H9 (cell line): ENCODE data around the gene GPR146. TPM values are rescaled to one million over a fixed set of nuclear protein-coding genes. Genes with fewer than 3 reads are reported as not detected.

Source experiments
- DNase-seq: peaks from one replicate; pipeline ENCODE4 v3.0.0-alpha.2; 2017
- H2AFZ ChIP-seq: one replicate; pipeline ENCODE4 v1.6.1; 2013; ENCODE audit warnings: mild to moderate bottlenecking, low read length, control low read depth, moderate library complexity
- H2AK5ac ChIP-seq: 2 replicates; pipeline ENCODE4 v1.6.1; 2013; ENCODE audit warnings: low read length, control low read depth, mixed read lengths; ENCODE audit not compliant: insufficient read length
- H2BK120ac ChIP-seq: one replicate; pipeline ENCODE4 v1.6.1; 2013; ENCODE audit warnings: low read depth, mild to moderate bottlenecking, low read length, control low read depth, inconsistent platforms; ENCODE audit not compliant: poor library complexity, severe bottlenecking
- H2BK12ac ChIP-seq: 2 replicates; pipeline ENCODE4 v1.6.1; 2013; ENCODE audit warnings: low read length, control low read depth, mixed read lengths, low read depth; ENCODE audit not compliant: insufficient read length
- H2BK15ac ChIP-seq: 2 replicates; pipeline ENCODE4 v1.6.1; 2013; ENCODE audit warnings: low read depth, low read length, control low read depth
- H2BK20ac ChIP-seq: one replicate; pipeline ENCODE4 v1.6.1; 2013; ENCODE audit warnings: low read depth, mild to moderate bottlenecking, low read length, control low read depth, inconsistent platforms; ENCODE audit not compliant: poor library complexity, severe bottlenecking
- H2BK5ac ChIP-seq: 2 replicates; pipeline ENCODE4 v1.6.1; 2013; ENCODE audit warnings: low read length, control low read depth, mixed read lengths; ENCODE audit not compliant: insufficient read length
- H3K14ac ChIP-seq: 2 replicates; pipeline ENCODE4 v1.6.1; 2013; ENCODE audit warnings: low read length, control low read depth; ENCODE audit not compliant: insufficient read depth
- H3K18ac ChIP-seq: 2 replicates; pipeline ENCODE4 v1.6.1; 2013; ENCODE audit warnings: low read depth, mild to moderate bottlenecking, mixed read lengths, low read length, control low read depth; ENCODE audit not compliant: insufficient read length
- H3K23ac ChIP-seq: 2 replicates; pipeline ENCODE4 v1.6.1; 2013; ENCODE audit warnings: low read length, control low read depth, mixed read lengths, low read depth; ENCODE audit not compliant: insufficient read length
- H3K23me2 ChIP-seq: 2 replicates; pipeline ENCODE4 v1.6.1; 2013; ENCODE audit warnings: low read depth, mild to moderate bottlenecking, mixed read lengths, low read length, control low read depth; ENCODE audit not compliant: insufficient read length, poor library complexity, severe bottlenecking
- H3K27ac ChIP-seq: 2 replicates; pipeline ENCODE4 v1.5.1; 2013; ENCODE audit warnings: low read length, control low read depth, mixed read lengths, low read depth; ENCODE audit not compliant: insufficient read length
- H3K27me3 ChIP-seq: 2 replicates; pipeline ENCODE4 v1.6.1; 2013; ENCODE audit warnings: low read length, control low read depth, inconsistent platforms; ENCODE audit not compliant: insufficient read depth
- H3K4ac ChIP-seq: 2 replicates; pipeline ENCODE4 v1.6.1; 2013; ENCODE audit warnings: low read depth, mild to moderate bottlenecking, control low read depth, inconsistent platforms, low read length, moderate library complexity
- H3K4me1 ChIP-seq: 2 replicates; pipeline ENCODE4 v1.6.1; 2013; ENCODE audit warnings: low read length, control low read depth, inconsistent platforms; ENCODE audit not compliant: insufficient read depth
- H3K4me2 ChIP-seq: 2 replicates; pipeline ENCODE4 v1.6.1; 2013; ENCODE audit warnings: low read length, control low read depth, mixed read lengths; ENCODE audit not compliant: insufficient read length, insufficient read depth
- H3K56ac ChIP-seq: 2 replicates; pipeline ENCODE4 v1.6.1; 2013; ENCODE audit warnings: low read depth, mild to moderate bottlenecking, mixed read lengths, low read length, control low read depth; ENCODE audit not compliant: insufficient read length
- H3K79me1 ChIP-seq: 2 replicates; pipeline ENCODE4 v1.6.1; 2013; ENCODE audit warnings: low read depth, mild to moderate bottlenecking, moderate library complexity, low read length, control low read depth, inconsistent platforms; ENCODE audit not compliant: insufficient read depth, poor library complexity, severe bottlenecking
- H3K79me2 ChIP-seq: 2 replicates; pipeline ENCODE4 v1.6.1; 2013; ENCODE audit warnings: low read length, control low read depth, inconsistent platforms; ENCODE audit not compliant: insufficient read depth
- H3K9ac ChIP-seq: 2 replicates; pipeline ENCODE4 v1.6.1; 2013; ENCODE audit warnings: low read length, control low read depth, mixed read lengths; ENCODE audit not compliant: insufficient read length; ENCODE audit errors: extremely low read depth
- H3K9me3 ChIP-seq: one replicate; pipeline ENCODE4 v1.6.1; 2013; ENCODE audit warnings: low read depth, low read length, inconsistent platforms; ENCODE audit not compliant: control insufficient read depth
- H3T11ph ChIP-seq: one replicate; pipeline ENCODE4 v1.6.1; 2013; ENCODE audit warnings: mild to moderate bottlenecking, low read length, control low read depth, inconsistent platforms
- H4K20me1 ChIP-seq: one replicate; pipeline ENCODE4 v1.6.1; 2013; ENCODE audit not compliant: control insufficient read depth, insufficient read length, insufficient read depth
- H4K5ac ChIP-seq: 2 replicates; pipeline ENCODE4 v1.6.1; 2013; ENCODE audit warnings: low read depth, mild to moderate bottlenecking, mixed read lengths, low read length, control low read depth; ENCODE audit not compliant: insufficient read length
- H4K8ac ChIP-seq: replicated peaks from 2 replicates; pipeline ENCODE4 v1.6.1; 2013; ENCODE audit warnings: low read length, control low read depth, mixed read lengths, low read depth; ENCODE audit not compliant: insufficient read length
- H4K91ac ChIP-seq: 2 replicates; pipeline ENCODE4 v1.6.1; 2013; ENCODE audit warnings: low read depth, mild to moderate bottlenecking, moderate library complexity, mixed read lengths, low read length, control low read depth; ENCODE audit not compliant: insufficient read length
- H3K27ac Mint-ChIP-seq, 3 experiments: 2 replicates in 2 of 3; 3 replicates in 1 of 3; pipeline ENCODE4 v1.8.0; 2020 to 2021; ENCODE audit warnings: mixed read lengths in 3 of 3, mild to moderate bottlenecking in 1 of 3, moderate library complexity in 1 of 3
- H3K27me3 Mint-ChIP-seq: 2 replicates; pipeline ENCODE4 v1.8.0; 2021; ENCODE audit warnings: low read depth, mild to moderate bottlenecking, moderate library complexity, mixed read lengths
- H3K36me3 Mint-ChIP-seq, 3 experiments: 2 replicates in 2 of 3; 3 replicates in 1 of 3; pipeline ENCODE4 v1.8.0; 2020 to 2021; ENCODE audit warnings: low read depth in 3 of 3, mixed read lengths in 3 of 3; ENCODE audit not compliant: insufficient read depth in 1 of 3
- H3K4me1 Mint-ChIP-seq, 2 experiments: 2 replicates each; pipeline ENCODE4 v1.8.0; 2020; ENCODE audit warnings: mixed read lengths in 2 of 2
- H3K4me3 Mint-ChIP-seq, 2 experiments: 2 replicates in 1 of 2; 3 replicates in 1 of 2; pipeline ENCODE4 v1.8.0; 2020 to 2021; ENCODE audit warnings: mild to moderate bottlenecking in 2 of 2, mixed read lengths in 2 of 2, moderate library complexity in 1 of 2
- H3K9me3 Mint-ChIP-seq, 2 experiments: 2 replicates in 1 of 2; 3 replicates in 1 of 2; pipeline ENCODE4 v1.8.0; 2020; ENCODE audit warnings: mild to moderate bottlenecking in 2 of 2, mixed read lengths in 2 of 2, moderate library complexity in 1 of 2
- WGBS: extraction: QIAGEN DNeasy Blood & Tissue Kit; methylation state at CpG from one replicate; pipeline ENCODE4 v1.1.7; 2013; ENCODE audit warnings: missing lambda C conversion rate, low lambda C conversion rate, mixed read lengths; ENCODE audit not compliant: insufficient read length; ENCODE audit errors: extremely low coverage; 5-methylcytosine and 5-hydroxymethylcytosine counted together
- total RNA-seq: library from RNA; stranded (reverse); gene quantifications from 2 replicates; pipeline ENCODE4 v1.2.1, GENCODE V29; 2021
- TF ChIP-seq, protein P1 (sequence below): fragments of 200-600 bp; sonication (generic); conservative IDR thresholded peaks from 3 replicates; pipeline ENCODE4 v1.8.0; 2021; ENCODE audit warnings: antibody characterized with exemption, mild to moderate bottlenecking

Gene GPR146
- total RNA-seq, 1 experiment from 2014 or later, result 1.4 TPM

GRCh38 chr7:1042492-1042833 lies 1.9 kb upstream of the GPR146 start:
- Histone ChIP-seq H3K23me2 (peaks cover 5% of the 10 kb centered on the region), H3K79me1 (no peaks in the 10 kb centered on the region), H3K23ac (no peak overlapping the region), H2AK5ac (no peak overlapping the region), H3K18ac (no peak overlapping the region), H3K27me3 (no peaks in the 10 kb centered on the region), H3K9ac (no peak overlapping the region), H2AFZ (no peak overlapping the region), H3K56ac (no peak overlapping the region), H3K27ac (no peak overlapping the region), H3K79me2 (no peaks in the 10 kb centered on the region), H3T11ph (no peak overlapping the region), H2BK15ac (no peak overlapping the region), H3K4ac (no peak overlapping the region), H3K4me1 (peaks cover 4% of the 10 kb centered on the region; the same call in 1 of the 2 replicates), H2BK120ac (no peak overlapping the region), H4K20me1 (no peaks in the 10 kb centered on the region), H3K9me3 (no peaks in the 10 kb centered on the region), H2BK20ac (no peak overlapping the region), H3K4me2 (no peak overlapping the region), H4K91ac (no peak overlapping the region), H3K14ac (no peak overlapping the region), H4K8ac (no peak overlapping the region), H2BK5ac (no peak overlapping the region), H4K5ac (no peak overlapping the region), H2BK12ac (no peak overlapping the region)
- WGBS, result no CpG with 5 or more reads among the region's 7 CpGs
- TF ChIP-seq, protein P1, sequence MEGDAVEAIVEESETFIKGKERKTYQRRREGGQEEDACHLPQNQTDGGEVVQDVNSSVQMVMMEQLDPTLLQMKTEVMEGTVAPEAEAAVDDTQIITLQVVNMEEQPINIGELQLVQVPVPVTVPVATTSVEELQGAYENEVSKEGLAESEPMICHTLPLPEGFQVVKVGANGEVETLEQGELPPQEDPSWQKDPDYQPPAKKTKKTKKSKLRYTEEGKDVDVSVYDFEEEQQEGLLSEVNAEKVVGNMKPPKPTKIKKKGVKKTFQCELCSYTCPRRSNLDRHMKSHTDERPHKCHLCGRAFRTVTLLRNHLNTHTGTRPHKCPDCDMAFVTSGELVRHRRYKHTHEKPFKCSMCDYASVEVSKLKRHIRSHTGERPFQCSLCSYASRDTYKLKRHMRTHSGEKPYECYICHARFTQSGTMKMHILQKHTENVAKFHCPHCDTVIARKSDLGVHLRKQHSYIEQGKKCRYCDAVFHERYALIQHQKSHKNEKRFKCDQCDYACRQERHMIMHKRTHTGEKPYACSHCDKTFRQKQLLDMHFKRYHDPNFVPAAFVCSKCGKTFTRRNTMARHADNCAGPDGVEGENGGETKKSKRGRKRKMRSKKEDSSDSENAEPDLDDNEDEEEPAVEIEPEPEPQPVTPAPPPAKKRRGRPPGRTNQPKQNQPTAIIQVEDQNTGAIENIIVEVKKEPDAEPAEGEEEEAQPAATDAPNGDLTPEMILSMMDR, result no peak
- no peak for DNase-seq
- Mint-ChIP-seq H3K9me3 (no peaks in the 10 kb centered on the region; a peak in 1 of 5 replicates), H3K27ac (peak overlapping the region in 1 of 3 experiments; percentile 25; a peak in 1 of 7 replicates), H3K36me3 (no peaks in the 10 kb centered on the region), H3K27me3 (no peaks in the 10 kb centered on the region; the same call in 1 of the 2 replicates), H3K4me3 (no peak overlapping the region; a peak in 1 of 5 replicates), H3K4me1 (peaks cover 31 to 49% of the 10 kb centered on the region in 2 experiments)
